DOHH2 (cell line): ENCODE results near the gene GPR161.

Experiments used
- H3F3A ChIP-seq: fragments of 200-600 bp; sonication (generic), shearing (Covaris generic); 2 replicates; pipeline ENCODE4 v1.6.0; 2016; ENCODE audit warnings: antibody characterized with exemption, mild to moderate bottlenecking; ENCODE audit not compliant: control insufficient read depth, insufficient read depth
- H3K27ac ChIP-seq: fragments of 200-600 bp; sonication (generic); 2 replicates; pipeline ENCODE4 v1.5.1; 2014; ENCODE audit warnings: low read depth, mild to moderate bottlenecking, low read length, moderate library complexity
- H3K27me3 ChIP-seq: fragments of 200-600 bp; sonication (generic); 2 replicates; pipeline ENCODE4 v1.6.1; 2014; ENCODE audit warnings: mild to moderate bottlenecking, low read length, mixed read lengths; ENCODE audit not compliant: control insufficient read depth
- H3K36me3 ChIP-seq: fragments of 200-600 bp; sonication (generic); 2 replicates; pipeline ENCODE4 v1.6.1; 2014; ENCODE audit warnings: mild to moderate bottlenecking, low read length, moderate library complexity, mixed read lengths; ENCODE audit not compliant: control insufficient read depth
- H3K4me1 ChIP-seq: fragments of 200-600 bp; sonication (generic); 2 replicates; pipeline ENCODE4 v1.6.1; 2014; ENCODE audit warnings: mild to moderate bottlenecking, low read length, mixed read lengths; ENCODE audit not compliant: control insufficient read depth
- H3K4me2 ChIP-seq: fragments of 200-600 bp; sonication (generic); 2 replicates; pipeline ENCODE4 v1.6.0; 2014; ENCODE audit warnings: mild to moderate bottlenecking, low read length, moderate library complexity
- H3K4me3 ChIP-seq: fragments of 200-600 bp; sonication (generic); 2 replicates; pipeline ENCODE4 v1.5.1; 2014; ENCODE audit warnings: mild to moderate bottlenecking, low read length, mixed read lengths
- H3K79me2 ChIP-seq: fragments of 200-600 bp; sonication (generic); 2 replicates; pipeline ENCODE4 v1.6.1; 2014; ENCODE audit warnings: mild to moderate bottlenecking, low read length, mixed read lengths; ENCODE audit not compliant: control insufficient read depth
- H3K9me2 ChIP-seq: fragments of 200-600 bp; sonication (generic); replicated peaks from 2 replicates; pipeline ENCODE4 v1.6.1; 2014; ENCODE audit warnings: mild to moderate bottlenecking, low read length, mixed read lengths; ENCODE audit not compliant: control insufficient read depth
- H3K9me3 ChIP-seq: fragments of 200-600 bp; sonication (generic); 2 replicates; pipeline ENCODE4 v1.6.1; 2014; ENCODE audit warnings: antibody characterized with exemption, low read length, mixed read lengths; ENCODE audit not compliant: control insufficient read depth, insufficient read depth
- H4K20me1 ChIP-seq: fragments of 200-600 bp; sonication (generic); 2 replicates; pipeline ENCODE4 v1.6.0; 2014; ENCODE audit warnings: low read depth, mild to moderate bottlenecking, antibody characterized with exemption, low read length, moderate library complexity; ENCODE audit not compliant: control insufficient read depth, insufficient read depth
- CTCF ChIP-seq: fragments of 200-600 bp; sonication (generic); IDR thresholded peaks from one replicate; pipeline ENCODE4 v1.5.1; 2014; ENCODE audit warnings: antibody characterized with exemption, mild to moderate bottlenecking, low read depth, low read length; ENCODE audit not compliant: poor library complexity, severe bottlenecking
- EZH2phosphoT487 ChIP-seq: fragments of 200-600 bp; sonication (generic); IDR thresholded peaks from 2 replicates; pipeline ENCODE4 v1.6.1; 2017; ENCODE audit warnings: borderline replicate concordance, mild to moderate bottlenecking, antibody characterized with exemption, low read length, moderate library complexity, mixed read lengths

GPR161 gene

DNA sequence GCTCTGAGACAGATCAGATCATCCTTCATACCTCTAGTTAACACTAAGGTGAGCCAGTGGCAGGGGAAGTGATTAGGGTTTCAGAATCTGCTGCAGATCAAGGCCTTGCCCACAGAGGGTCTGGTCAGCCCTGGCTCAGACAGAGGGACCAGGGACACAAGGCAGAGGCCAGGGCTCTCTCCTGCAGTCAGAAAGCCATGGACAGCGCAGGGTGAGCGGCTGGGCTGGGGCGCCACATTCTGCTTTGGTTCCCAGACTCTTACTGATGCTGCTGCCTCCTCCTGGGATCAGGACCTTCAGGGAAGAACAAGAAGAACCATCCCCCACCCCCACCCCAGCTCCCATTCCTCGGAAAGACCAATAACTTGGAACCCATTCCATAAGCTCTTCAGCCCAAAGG is 43.1 kb downstream of the GPR161 start:
- TF ChIP-seq CTCF (no peak), EZH2phosphoT487 (no peak)

DNA sequence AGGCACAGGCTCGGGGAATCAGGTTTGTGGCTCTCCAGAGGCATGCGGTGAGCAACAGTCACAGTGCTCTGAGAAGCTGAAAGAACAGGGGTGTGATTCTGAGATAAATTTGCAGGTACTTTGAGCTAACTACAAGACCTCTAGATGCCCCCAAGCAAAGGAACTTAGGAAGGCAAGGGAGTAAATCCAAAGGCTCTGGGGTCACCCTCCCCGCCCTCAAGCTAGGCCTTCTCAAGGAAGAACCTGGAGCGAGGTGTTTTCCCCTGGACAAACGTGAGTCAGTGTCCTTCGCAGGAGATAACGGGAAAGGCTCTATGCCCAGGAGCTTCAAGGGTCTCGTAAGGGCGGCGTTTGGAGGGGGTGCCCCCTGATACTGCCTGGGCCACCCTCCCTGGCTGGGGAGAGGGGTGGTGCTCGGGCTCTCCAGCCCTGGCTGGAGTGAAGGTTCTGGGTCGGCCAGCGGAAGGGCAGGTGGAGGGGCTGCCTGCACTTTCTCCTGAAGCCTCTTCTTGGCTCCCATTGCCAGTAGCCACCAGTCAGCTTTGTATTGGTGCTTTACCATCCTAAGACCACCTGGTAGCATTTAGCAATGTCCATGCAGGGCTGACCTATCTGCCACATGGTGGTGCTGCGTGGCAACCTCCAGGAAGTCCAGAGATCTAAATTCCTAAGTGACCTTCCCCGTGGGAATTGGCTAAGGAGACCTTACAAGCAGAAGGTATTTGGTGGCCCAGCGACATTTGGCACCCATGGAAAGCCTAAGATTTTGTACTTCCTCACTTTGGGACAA is 44.0 kb downstream of the GPR161 start:
- no peaks in the 10 kb centered on the region for H3K9me3 ChIP-seq
- H3K79me2 ChIP-seq = no peaks in the 10 kb centered on the region
- no peaks in the 10 kb centered on the region for H3F3A ChIP-seq
- no peak overlapping the region for H3K4me3 ChIP-seq
- H3K4me1 ChIP-seq = no peaks in the 10 kb centered on the region
- no peaks in the 10 kb centered on the region for H3K9me2 ChIP-seq
- no peaks in the 10 kb centered on the region; the same call in 1 of the 2 replicates for H3K27me3 ChIP-seq
- TF ChIP-seq CTCF = no peak
- no peak for TF ChIP-seq EZH2phosphoT487
- H3K27ac ChIP-seq = no peak overlapping the region
- H3K4me2 ChIP-seq = no peak overlapping the region
- no peaks in the 10 kb centered on the region for H4K20me1 ChIP-seq
- H3K36me3 ChIP-seq = no peaks in the 10 kb centered on the region

More for the DNA sequence above, 43.1 kb downstream of the GPR161 start:
- Histone ChIP-seq H3K79me2 (no peaks in the 10 kb centered on the region), H3K4me2 (no peak overlapping the region), H3K4me3 (no peak overlapping the region), H3K27ac (no peak overlapping the region), H3K9me3 (no peaks in the 10 kb centered on the region), H3K9me2 (no peaks in the 10 kb centered on the region), H4K20me1 (no peaks in the 10 kb centered on the region), H3K4me1 (no peaks in the 10 kb centered on the region), H3K27me3 (no peaks in the 10 kb centered on the region; the same call in 1 of the 2 replicates), H3F3A (no peaks in the 10 kb centered on the region), H3K36me3 (no peaks in the 10 kb centered on the region)

DNA sequence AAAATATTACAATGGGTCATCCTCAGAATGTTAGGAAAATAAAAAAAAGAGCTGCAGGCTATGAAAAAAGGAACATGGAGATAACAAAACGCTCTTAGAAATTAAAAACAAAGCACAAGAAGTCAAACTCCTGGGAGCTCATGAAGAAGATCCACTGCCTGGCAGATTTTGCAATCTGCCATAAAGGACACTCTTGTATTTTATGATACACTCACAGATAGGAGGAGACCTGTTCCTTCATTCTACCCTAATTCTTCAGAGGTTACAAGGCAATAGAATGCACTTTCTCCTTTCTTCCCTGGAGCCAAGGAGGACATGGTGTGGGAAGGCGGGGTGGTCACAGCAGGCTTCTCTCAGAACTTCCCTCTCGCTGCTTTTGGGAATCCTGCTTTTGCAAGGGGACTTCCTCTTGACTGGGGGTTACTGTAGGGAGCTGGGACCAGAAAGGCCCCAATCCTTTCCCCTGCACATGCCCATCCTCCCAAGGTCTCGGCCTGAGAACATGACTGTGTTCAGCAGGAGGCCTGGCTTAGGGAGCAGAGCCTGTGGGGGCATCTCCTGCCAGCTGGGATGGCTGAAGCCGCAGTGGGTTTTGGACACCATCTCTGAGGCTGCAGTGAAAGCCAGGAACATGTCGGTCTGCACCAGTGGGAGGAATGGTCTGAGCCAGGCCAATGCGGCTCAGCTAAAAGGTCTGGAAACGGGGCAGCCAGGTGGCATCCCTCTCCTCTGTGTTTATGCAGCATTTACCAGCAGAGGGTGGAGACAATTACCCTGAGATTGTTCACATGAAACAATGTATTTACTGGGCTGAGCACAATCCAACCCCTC is 44.8 kb downstream of the GPR161 start:
- TF ChIP-seq EZH2phosphoT487 (no peak), CTCF (no peak)
- Histone ChIP-seq H3K4me3 (no peak overlapping the region), H3K4me2 (no peak overlapping the region), H3K27ac (no peak overlapping the region), H3K27me3 (no peaks in the 10 kb centered on the region; the same call in 1 of the 2 replicates), H3F3A (no peaks in the 10 kb centered on the region), H3K36me3 (no peaks in the 10 kb centered on the region), H4K20me1 (no peaks in the 10 kb centered on the region), H3K79me2 (no peaks in the 10 kb centered on the region), H3K9me3 (no peaks in the 10 kb centered on the region), H3K9me2 (no peaks in the 10 kb centered on the region), H3K4me1 (no peaks in the 10 kb centered on the region)
